Measurements from ENCODE around the gene GPR55.

The GPR55 gene

GRCh38 chr2:230932556-230933511 lies 7.8 kb upstream of the GPR55 start:
- H3K4me1 Mint-ChIP-seq, result peaks cover 1% of the 10 kb centered on the region
- peak overlapping the region; percentile 7 for H3K27ac Mint-ChIP-seq
- no peak overlapping the region for H3K4me3 Mint-ChIP-seq
- H3K36me3 Mint-ChIP-seq, result peaks cover 9% of the 10 kb centered on the region
- peaks cover 26% of the 10 kb centered on the region for H3K27me3 Mint-ChIP-seq
- peaks cover 8% of the 10 kb centered on the region for H3K9me3 Mint-ChIP-seq
- ATAC-seq, result no peak

- H3K4me3 Mint-ChIP-seq, result no peak overlapping the region
Measured at GRCh38 chr2:230931556-230932231, 6.7 kb upstream of the GPR55 start.

GRCh38 chr2:230930928-230931555 lies 6.0 kb upstream of the GPR55 start:
- Mint-ChIP-seq H3K4me1 (peaks cover 14% of the 10 kb centered on the region), H3K27me3 (peaks cover 26% of the 10 kb centered on the region), H3K9me3 (peaks cover 7% of the 10 kb centered on the region), H3K27ac (no peak overlapping the region), H3K36me3 (peaks cover 9% of the 10 kb centered on the region), H3K4me3 (no peak overlapping the region)
- ATAC-seq, result no peak

More at GRCh38 chr2:230931556-230932231, 6.7 kb upstream of the GPR55 start:
- H3K4me1 Mint-ChIP-seq, result peaks cover 12% of the 10 kb centered on the region
- no peak overlapping the region for H3K27ac Mint-ChIP-seq
- H3K27me3 Mint-ChIP-seq, result peaks cover 26% of the 10 kb centered on the region
- ATAC-seq, result no peak
- H3K9me3 Mint-ChIP-seq, result peaks cover 8% of the 10 kb centered on the region
- peaks cover 9% of the 10 kb centered on the region for H3K36me3 Mint-ChIP-seq

- ATAC-seq, result no peak
- H3K36me3 Mint-ChIP-seq, result peaks cover under 1% of the 10 kb centered on the region
- no peak overlapping the region for H3K4me3 Mint-ChIP-seq
- H3K9me3 Mint-ChIP-seq, result no peaks in the 10 kb centered on the region
- H3K27ac Mint-ChIP-seq, result no peak overlapping the region
- H3K4me1 Mint-ChIP-seq, result peaks cover 22% of the 10 kb centered on the region
- peaks cover 23% of the 10 kb centered on the region for H3K27me3 Mint-ChIP-seq
Measured at GRCh38 chr2:230930149-230930780, 5.2 kb upstream of the GPR55 start.

GRCh38 chr2:230929381-230930148 lies 4.5 kb upstream of the GPR55 start:
- Mint-ChIP-seq H3K9me3 (no peaks in the 10 kb centered on the region), H3K27ac (no peak overlapping the region), H3K36me3 (no peaks in the 10 kb centered on the region), H3K4me1 (peaks cover 29% of the 10 kb centered on the region), H3K27me3 (peaks cover 21% of the 10 kb centered on the region), H3K4me3 (no peak overlapping the region)
- no peak for ATAC-seq

- Mint-ChIP-seq H3K36me3 (no peaks in the 10 kb centered on the region), H3K27me3 (peaks cover 21% of the 10 kb centered on the region), H3K4me1 (peaks cover 36% of the 10 kb centered on the region), H3K4me3 (no peak overlapping the region), H3K9me3 (no peaks in the 10 kb centered on the region), H3K27ac (peak overlapping the region; percentile 94)
- ATAC-seq, result no peak
Measured at GRCh38 chr2:230928701-230929380, 3.8 kb upstream of the GPR55 start.

GRCh38 chr2:230927711-230928341 lies 2.8 kb upstream of the GPR55 start:
- H3K4me3 Mint-ChIP-seq, result no peak overlapping the region
- H3K9me3 Mint-ChIP-seq, result no peaks in the 10 kb centered on the region
- peaks cover 13% of the 10 kb centered on the region for H3K27me3 Mint-ChIP-seq
- ATAC-seq, result no peak
- peak overlapping the region; percentile 94 for H3K27ac Mint-ChIP-seq
- peaks cover 46% of the 10 kb centered on the region for H3K4me1 Mint-ChIP-seq
- H3K36me3 Mint-ChIP-seq, result no peaks in the 10 kb centered on the region

- H3K27me3 Mint-ChIP-seq, result no peaks in the 10 kb centered on the region
- H3K4me1 Mint-ChIP-seq, result peaks cover 61% of the 10 kb centered on the region
- ATAC-seq, result peak; percentile 56
- H3K36me3 Mint-ChIP-seq, result no peaks in the 10 kb centered on the region
- no peak overlapping the region for H3K4me3 Mint-ChIP-seq
- peak overlapping the region; percentile 94 for H3K27ac Mint-ChIP-seq
- no peaks in the 10 kb centered on the region for H3K9me3 Mint-ChIP-seq
Measured at GRCh38 chr2:230925879-230926765, 1.1 kb upstream of the GPR55 start.

- peak; percentile 47 for ATAC-seq
- no peaks in the 10 kb centered on the region for H3K36me3 Mint-ChIP-seq
- no peaks in the 10 kb centered on the region for H3K27me3 Mint-ChIP-seq
- H3K4me3 Mint-ChIP-seq, result peak overlapping the region; percentile 81
- peak overlapping the region; percentile 94 for H3K27ac Mint-ChIP-seq
- H3K9me3 Mint-ChIP-seq, result no peaks in the 10 kb centered on the region
- peaks cover 67% of the 10 kb centered on the region for H3K4me1 Mint-ChIP-seq
Measured at GRCh38 chr2:230925443-230925878, 419 bp upstream of the GPR55 start.

GRCh38 chr2:230924092-230924469 lies 961 bp downstream of the GPR55 start:
- Mint-ChIP-seq H3K9me3 (no peaks in the 10 kb centered on the region), H3K27me3 (no peaks in the 10 kb centered on the region)

GRCh38 chr2:230922951-230923717 lies 1.9 kb downstream of the GPR55 start:
- no peaks in the 10 kb centered on the region for H3K27me3 Mint-ChIP-seq
- H3K27ac Mint-ChIP-seq, result peak overlapping the region; percentile 94
- H3K36me3 Mint-ChIP-seq, result no peaks in the 10 kb centered on the region
- H3K4me3 Mint-ChIP-seq, result peak overlapping the region; percentile 57
- no peak for ATAC-seq
- peaks cover 76% of the 10 kb centered on the region for H3K4me1 Mint-ChIP-seq
- no peaks in the 10 kb centered on the region for H3K9me3 Mint-ChIP-seq

More at GRCh38 chr2:230924092-230924469, 961 bp downstream of the GPR55 start:
- no peaks in the 10 kb centered on the region for H3K36me3 Mint-ChIP-seq
- H3K27ac Mint-ChIP-seq, result peak overlapping the region; percentile 94
- peak overlapping the region; percentile 81 for H3K4me3 Mint-ChIP-seq
- ATAC-seq, result no peak
- H3K4me1 Mint-ChIP-seq, result peaks cover 74% of the 10 kb centered on the region
